ENCODE results near the gene SFMBT1. TPM values are rescaled to one million over a fixed set of nuclear protein-coding genes. Genes with fewer than 3 reads are reported as not detected.

The SFMBT1 gene
- total and polyA plus RNA-seq, 2 of the 4 experiments (the other 2 are of a cell fraction) = 1.0 to 1.8 TPM

DNA sequence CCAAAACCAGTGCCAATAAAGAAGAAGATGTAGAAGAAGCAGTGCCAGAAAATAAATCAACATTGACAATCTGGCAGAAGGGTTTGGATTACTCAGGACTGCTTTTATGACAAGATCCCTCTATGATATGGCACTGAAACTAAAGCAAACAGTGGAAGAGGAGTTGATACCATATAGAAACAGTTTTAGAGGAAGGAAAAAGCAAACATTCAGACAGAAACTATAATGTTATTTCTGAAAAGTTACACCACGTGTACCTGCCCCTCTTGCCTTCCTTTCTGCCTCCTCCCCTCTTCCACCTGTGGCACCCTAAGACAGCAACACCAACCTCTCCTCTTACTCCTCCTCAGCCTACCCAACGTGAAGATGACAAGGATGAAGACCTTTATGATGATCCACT, 63.0 kb downstream of the SFMBT1 start:
- ChIA-PET CTCF (no interaction called here), POLR2A (ENCODE audit: unreplicated experiment) (no interaction called here)
- no peak overlapping the region for H2AK5ac ChIP-seq (ENCODE audit: low read depth, low read length)
- no peak overlapping the region for H3K4ac ChIP-seq (ENCODE audit: low read depth, low read length)
- no peak overlapping the region for H4K5ac ChIP-seq (ENCODE audit: low read depth, low read length)
- H3K18ac ChIP-seq (ENCODE audit: low read depth, low read length) = no peak overlapping the region
- H4K8ac ChIP-seq (ENCODE audit: low read depth in 2 of 2, low read length in 2 of 2) = no peak overlapping the region
- H3K4me2 ChIP-seq (ENCODE audit: low read depth, low read length) = no peak overlapping the region
- 0 out of 4 replicates have a peak, but pooled peaks cover 0 to 2% of the 10 kb centered on the region in 2 experiments for H3K79me1 ChIP-seq (ENCODE audit: low read depth in 1 of 2, low read length in 2 of 2)
- H3K14ac ChIP-seq (replicated peaks; ENCODE audit: low read depth, low read length) = no peak overlapping the region
- H3K9me1 ChIP-seq (ENCODE audit: insufficient read depth, low read length) = 0 out of 2 replicates have a peak, but pooled peaks cover 3% of the 10 kb centered on the region
- H3K23ac ChIP-seq (ENCODE audit: low read depth, low read length) = no peak overlapping the region
- TF ChIP-seq FOS (IDR thresholded peaks at IDR 0.05; ENCODE audit: low read depth, low read length) (no peak), RFX5 (IDR thresholded peaks at IDR 0.05; ENCODE audit: low read depth, low read length) (no peak), MAFK (IDR thresholded peaks at IDR 0.05; ENCODE audit: low read depth, low read length) (no peak), CEBPB (IDR thresholded peaks at IDR 0.05; ENCODE audit: low read depth, low read length) (no peak), RAD21 (IDR thresholded peaks at IDR 0.05; ENCODE audit: low read length) (no peak), CHD1 (IDR thresholded peaks at IDR 0.05; ENCODE audit: low read depth, low read length) (no peak), POLR2A (IDR thresholded peaks at IDR 0.05; ENCODE audit: low read depth, low read length) (no peak), MAZ (IDR thresholded peaks at IDR 0.05; ENCODE audit: borderline replicate concordance, low read depth, low read length) (no peak), SMC3 (IDR thresholded peaks at IDR 0.05; ENCODE audit: low read depth, low read length) (no peak), RCOR1 (IDR thresholded peaks at IDR 0.05; ENCODE audit: insufficient replicate concordance, low read length) (no peak), NFE2L2 (IDR thresholded peaks at IDR 0.05; ENCODE audit: low read depth, low read length) (no peak), BHLHE40 (IDR thresholded peaks at IDR 0.05; ENCODE audit: low read depth, low read length) (no peak)
- TF ChIP-seq, protein P1, sequence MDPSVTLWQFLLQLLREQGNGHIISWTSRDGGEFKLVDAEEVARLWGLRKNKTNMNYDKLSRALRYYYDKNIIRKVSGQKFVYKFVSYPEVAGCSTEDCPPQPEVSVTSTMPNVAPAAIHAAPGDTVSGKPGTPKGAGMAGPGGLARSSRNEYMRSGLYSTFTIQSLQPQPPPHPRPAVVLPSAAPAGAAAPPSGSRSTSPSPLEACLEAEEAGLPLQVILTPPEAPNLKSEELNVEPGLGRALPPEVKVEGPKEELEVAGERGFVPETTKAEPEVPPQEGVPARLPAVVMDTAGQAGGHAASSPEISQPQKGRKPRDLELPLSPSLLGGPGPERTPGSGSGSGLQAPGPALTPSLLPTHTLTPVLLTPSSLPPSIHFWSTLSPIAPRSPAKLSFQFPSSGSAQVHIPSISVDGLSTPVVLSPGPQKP (IDR thresholded peaks at IDR 0.05; ENCODE audit: borderline replicate concordance, low read depth, low read length) = no peak
- TF ChIP-seq, protein P2, sequence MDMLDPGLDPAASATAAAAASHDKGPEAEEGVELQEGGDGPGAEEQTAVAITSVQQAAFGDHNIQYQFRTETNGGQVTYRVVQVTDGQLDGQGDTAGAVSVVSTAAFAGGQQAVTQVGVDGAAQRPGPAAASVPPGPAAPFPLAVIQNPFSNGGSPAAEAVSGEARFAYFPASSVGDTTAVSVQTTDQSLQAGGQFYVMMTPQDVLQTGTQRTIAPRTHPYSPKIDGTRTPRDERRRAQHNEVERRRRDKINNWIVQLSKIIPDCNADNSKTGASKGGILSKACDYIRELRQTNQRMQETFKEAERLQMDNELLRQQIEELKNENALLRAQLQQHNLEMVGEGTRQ (IDR thresholded peaks at IDR 0.05; ENCODE audit: low read depth, low read length) = no peak
- TF ChIP-seq, protein P3, sequence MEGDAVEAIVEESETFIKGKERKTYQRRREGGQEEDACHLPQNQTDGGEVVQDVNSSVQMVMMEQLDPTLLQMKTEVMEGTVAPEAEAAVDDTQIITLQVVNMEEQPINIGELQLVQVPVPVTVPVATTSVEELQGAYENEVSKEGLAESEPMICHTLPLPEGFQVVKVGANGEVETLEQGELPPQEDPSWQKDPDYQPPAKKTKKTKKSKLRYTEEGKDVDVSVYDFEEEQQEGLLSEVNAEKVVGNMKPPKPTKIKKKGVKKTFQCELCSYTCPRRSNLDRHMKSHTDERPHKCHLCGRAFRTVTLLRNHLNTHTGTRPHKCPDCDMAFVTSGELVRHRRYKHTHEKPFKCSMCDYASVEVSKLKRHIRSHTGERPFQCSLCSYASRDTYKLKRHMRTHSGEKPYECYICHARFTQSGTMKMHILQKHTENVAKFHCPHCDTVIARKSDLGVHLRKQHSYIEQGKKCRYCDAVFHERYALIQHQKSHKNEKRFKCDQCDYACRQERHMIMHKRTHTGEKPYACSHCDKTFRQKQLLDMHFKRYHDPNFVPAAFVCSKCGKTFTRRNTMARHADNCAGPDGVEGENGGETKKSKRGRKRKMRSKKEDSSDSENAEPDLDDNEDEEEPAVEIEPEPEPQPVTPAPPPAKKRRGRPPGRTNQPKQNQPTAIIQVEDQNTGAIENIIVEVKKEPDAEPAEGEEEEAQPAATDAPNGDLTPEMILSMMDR (conservative IDR thresholded peaks at IDR 0.05; ENCODE audit: low read depth, low read length) = no peak
- H3K4me1 ChIP-seq (ENCODE audit: control insufficient read depth, insufficient read depth, low read length) = no peaks in the 10 kb centered on the region
- WGBS, 2 experiments (ENCODE audit: extremely low coverage in 2 of 2, insufficient read length in 1 of 2) = no CpG with 5 or more reads among the region's 2 CpGs
- in situ Hi-C loops (cut with MboI; ENCODE audit: low sequenced_read_pairs) = no loop called here
- H3K4me3 ChIP-seq (ENCODE audit: insufficient read depth, low read depth, low read length) = no peak overlapping the region
- no peak for ATAC-seq (ENCODE audit: low read depth)
- DNase-seq = no peak
- dilution Hi-C loops (cut with HindIII; ENCODE audit: low sequenced_read_pairs, unreplicated experiment) = no loop called here
- no peak overlapping the region for H2BK120ac ChIP-seq (ENCODE audit: low read depth, low read length)
- no peak overlapping the region for H2BK15ac ChIP-seq (ENCODE audit: low read depth, low read length)
- no TSS peak for BruUV-seq (replicated peaks)
- no peak overlapping the region for H3K9ac ChIP-seq (ENCODE audit: low read depth, low read length)
- no peak overlapping the region for H3K27ac ChIP-seq (ENCODE audit: insufficient read depth, low read length)
- intact Hi-C loops (cut with micrococcal nuclease) = no loop called here
- H3K36me3 ChIP-seq (ENCODE audit: control insufficient read depth, insufficient read depth, low read length) = no peaks in the 10 kb centered on the region
- no peaks in the 10 kb centered on the region for H3K9me3 ChIP-seq (ENCODE audit: control insufficient read depth, insufficient read depth, low read length)
- no peak overlapping the region for H2BK5ac ChIP-seq (ENCODE audit: low read depth, low read length, poor library complexity, severe bottlenecking)
- H3K56ac ChIP-seq (ENCODE audit: extremely low read depth, insufficient read depth, low read length) = no peak overlapping the region
- no peak overlapping the region for H2AK9ac ChIP-seq (replicated peaks; ENCODE audit: low read depth, low read length, poor library complexity)
- no peak overlapping the region for H2BK20ac ChIP-seq (ENCODE audit: low read depth, low read length)
- H2AFZ ChIP-seq (replicated peaks; ENCODE audit: low read length, poor library complexity) = no peak overlapping the region
- H3K27me3 ChIP-seq (ENCODE audit: control insufficient read depth, insufficient read depth, low read length) = no peaks in the 10 kb centered on the region
- no peaks in the 10 kb centered on the region for H4K20me1 ChIP-seq (ENCODE audit: insufficient read depth, low read length)
- no peak overlapping the region for H4K91ac ChIP-seq (ENCODE audit: insufficient read depth, low read depth, low read length)

Data from IMR-90 (cell line).